ENCODE measurements around the gene ATP2B2.

Gene ATP2B2

GRCh38 chr3:10423171-10423882 lies 82.1 kb downstream of the ATP2B2 start:
- no peak for DNase-seq

GRCh38 chr3:10421996-10422395 lies 83.4 kb downstream of the ATP2B2 start:
- no peak for DNase-seq

- DNase-seq: no peak
These were observed 84.5 kb downstream of the ATP2B2 start for GRCh38 chr3:10420745-10421475.

GRCh38 chr3:10419637-10420232 lies 85.7 kb downstream of the ATP2B2 start:
- DNase-seq: no peak

- DNase-seq: no peak
These were observed 87.5 kb downstream of the ATP2B2 start for GRCh38 chr3:10417847-10418246.

- no peak for DNase-seq
These were observed 88.6 kb downstream of the ATP2B2 start for GRCh38 chr3:10416730-10417300.

- no peak for DNase-seq
These were observed 92.3 kb downstream of the ATP2B2 start for GRCh38 chr3:10413041-10413440.

- no peak for DNase-seq
These were observed 93.6 kb downstream of the ATP2B2 start for GRCh38 chr3:10411598-10412332.

- DNase-seq: no peak
These were observed 94.9 kb downstream of the ATP2B2 start for GRCh38 chr3:10410383-10411002.

GRCh38 chr3:10408680-10409079 lies 96.7 kb downstream of the ATP2B2 start:
- no peak for DNase-seq

- DNase-seq: no peak
These were observed 98.0 kb downstream of the ATP2B2 start for GRCh38 chr3:10407361-10407760.

- DNase-seq: no peak
These were observed 99.0 kb downstream of the ATP2B2 start for GRCh38 chr3:10406414-10406813.

- DNase-seq: no peak
These were observed 99.6 kb downstream of the ATP2B2 start for GRCh38 chr3:10405816-10406215.

- no peak for DNase-seq
These were observed 100.5 kb downstream of the ATP2B2 start for GRCh38 chr3:10404876-10405275.

GRCh38 chr3:10404377-10404776 lies 101.0 kb downstream of the ATP2B2 start:
- no peak for DNase-seq

- DNase-seq: no peak
These were observed 103.2 kb downstream of the ATP2B2 start for GRCh38 chr3:10401990-10402761.

GRCh38 chr3:10400749-10401495 lies 104.5 kb downstream of the ATP2B2 start:
- no peak for DNase-seq

GRCh38 chr3:10400050-10400748 lies 105.2 kb downstream of the ATP2B2 start:
- DNase-seq: no peak

GRCh38 chr3:10399634-10400033 lies 105.8 kb downstream of the ATP2B2 start:
- no peak for DNase-seq

GRCh38 chr3:10398341-10398740 lies 107.0 kb downstream of the ATP2B2 start:
- DNase-seq: no peak

Data from NCI-H1105 treated with DMSO at 0.1 percent for 48 hours (cell line).